GM18526 (cell line): ENCODE data around the gene LARGE1.

Experiments
- POLR2A ChIP-seq: IDR thresholded peaks from 3 replicates; pipeline ENCODE4 v1.6.1; 2011; ENCODE audit not compliant: insufficient read length; ENCODE audit errors: extremely low read depth

Gene LARGE1

GRCh38 chr22:33829546-33830280 lies 90.6 kb downstream of the LARGE1 start:
- TF ChIP-seq POLR2A, result no peak

- TF ChIP-seq POLR2A, result no peak
Observed at GRCh38 chr22:33828302-33828701, 92.0 kb downstream of the LARGE1 start.

GRCh38 chr22:33825761-33826160 lies 94.5 kb downstream of the LARGE1 start:
- TF ChIP-seq POLR2A, result no peak

- no peak for TF ChIP-seq POLR2A
Observed at GRCh38 chr22:33823552-33823951, 96.7 kb downstream of the LARGE1 start.

- no peak for TF ChIP-seq POLR2A
Observed at GRCh38 chr22:33821290-33821689, 99.0 kb downstream of the LARGE1 start.

- no peak for TF ChIP-seq POLR2A
Observed at GRCh38 chr22:33819743-33820142, 100.5 kb downstream of the LARGE1 start.

GRCh38 chr22:33817512-33818127 lies 102.7 kb downstream of the LARGE1 start:
- no peak for TF ChIP-seq POLR2A

GRCh38 chr22:33812360-33812977 lies 107.8 kb downstream of the LARGE1 start:
- TF ChIP-seq POLR2A, result no peak

GRCh38 chr22:33811686-33812085 lies 108.6 kb downstream of the LARGE1 start:
- no peak for TF ChIP-seq POLR2A

- no peak for TF ChIP-seq POLR2A
Observed at GRCh38 chr22:33811208-33811607, 109.1 kb downstream of the LARGE1 start.

- TF ChIP-seq POLR2A, result no peak
Observed at GRCh38 chr22:33807470-33807869, 112.8 kb downstream of the LARGE1 start.

- no peak for TF ChIP-seq POLR2A
Observed at GRCh38 chr22:33806191-33806590, 114.1 kb downstream of the LARGE1 start.

- no peak for TF ChIP-seq POLR2A
Observed at GRCh38 chr22:33803371-33804282, 116.6 kb downstream of the LARGE1 start.

GRCh38 chr22:33798401-33798800 lies 121.9 kb downstream of the LARGE1 start:
- TF ChIP-seq POLR2A, result no peak

GRCh38 chr22:33796494-33796893 lies 123.8 kb downstream of the LARGE1 start:
- TF ChIP-seq POLR2A, result no peak

- no peak for TF ChIP-seq POLR2A
Observed at GRCh38 chr22:33793475-33793874, 126.8 kb downstream of the LARGE1 start.

- TF ChIP-seq POLR2A, result no peak
Observed at GRCh38 chr22:33792832-33793231, 127.4 kb downstream of the LARGE1 start.
